ENCODE results near the gene BUB1B. TPM values are rescaled to one million over a fixed set of nuclear protein-coding genes. Genes with fewer than 3 reads are reported as not detected.

The BUB1B gene
- total RNA-seq, 1 experiment from 2014 or later: 92.9 TPM

DNA sequence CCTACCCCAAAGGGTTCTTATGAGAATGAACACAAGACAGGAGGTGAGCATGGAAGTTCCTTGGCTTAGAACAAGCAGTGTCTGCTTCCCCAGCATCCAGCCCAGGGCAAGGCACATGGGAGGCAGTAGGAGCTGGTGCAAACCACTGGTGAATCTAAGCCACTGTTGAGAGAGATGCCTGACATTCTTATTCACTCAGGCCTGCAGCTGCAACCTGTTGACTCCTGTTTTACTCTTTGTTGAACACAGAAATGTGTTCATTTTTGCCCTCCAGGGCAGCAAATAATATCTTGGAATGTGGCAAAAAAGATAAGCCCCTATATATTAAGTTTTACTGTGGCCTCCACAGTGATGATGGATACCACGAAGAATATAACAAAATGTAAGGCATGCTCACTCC, 69.1 kb downstream of the BUB1B start (continued):
- no peak for TF ChIP-seq ELF1 (IDR thresholded peaks at IDR 0.05; ENCODE audit: borderline replicate concordance, low read depth)
- TF ChIP-seq, protein P1, sequence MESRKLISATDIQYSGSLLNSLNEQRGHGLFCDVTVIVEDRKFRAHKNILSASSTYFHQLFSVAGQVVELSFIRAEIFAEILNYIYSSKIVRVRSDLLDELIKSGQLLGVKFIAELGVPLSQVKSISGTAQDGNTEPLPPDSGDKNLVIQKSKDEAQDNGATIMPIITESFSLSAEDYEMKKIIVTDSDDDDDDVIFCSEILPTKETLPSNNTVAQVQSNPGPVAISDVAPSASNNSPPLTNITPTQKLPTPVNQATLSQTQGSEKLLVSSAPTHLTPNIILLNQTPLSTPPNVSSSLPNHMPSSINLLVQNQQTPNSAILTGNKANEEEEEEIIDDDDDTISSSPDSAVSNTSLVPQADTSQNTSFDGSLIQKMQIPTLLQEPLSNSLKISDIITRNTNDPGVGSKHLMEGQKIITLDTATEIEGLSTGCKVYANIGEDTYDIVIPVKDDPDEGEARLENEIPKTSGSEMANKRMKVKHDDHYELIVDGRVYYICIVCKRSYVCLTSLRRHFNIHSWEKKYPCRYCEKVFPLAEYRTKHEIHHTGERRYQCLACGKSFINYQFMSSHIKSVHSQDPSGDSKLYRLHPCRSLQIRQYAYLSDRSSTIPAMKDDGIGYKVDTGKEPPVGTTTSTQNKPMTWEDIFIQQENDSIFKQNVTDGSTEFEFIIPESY (IDR thresholded peaks at IDR 0.05; ENCODE audit: extremely low read depth, insufficient replicate concordance, low read length): no peak
- no peak for TF ChIP-seq TCF7L2 (IDR thresholded peaks at IDR 0.05; ENCODE audit: borderline replicate concordance, extremely low read depth, insufficient read depth, insufficient read length)
- TF ChIP-seq RAD21 (IDR thresholded peaks at IDR 0.05; ENCODE audit: low read depth): no peak
- no peak for TF ChIP-seq ZFX (IDR thresholded peaks at IDR 0.05)
- no peak for TF ChIP-seq YY1 (IDR thresholded peaks at IDR 0.05; ENCODE audit: extremely low read depth, insufficient replicate concordance, low read depth, low read length)
- no peak for TF ChIP-seq EGR1 (IDR thresholded peaks at IDR 0.05; ENCODE audit: low read depth)
- no peak for TF ChIP-seq SRF (IDR thresholded peaks at IDR 0.05; ENCODE audit: low read depth)

DNA sequence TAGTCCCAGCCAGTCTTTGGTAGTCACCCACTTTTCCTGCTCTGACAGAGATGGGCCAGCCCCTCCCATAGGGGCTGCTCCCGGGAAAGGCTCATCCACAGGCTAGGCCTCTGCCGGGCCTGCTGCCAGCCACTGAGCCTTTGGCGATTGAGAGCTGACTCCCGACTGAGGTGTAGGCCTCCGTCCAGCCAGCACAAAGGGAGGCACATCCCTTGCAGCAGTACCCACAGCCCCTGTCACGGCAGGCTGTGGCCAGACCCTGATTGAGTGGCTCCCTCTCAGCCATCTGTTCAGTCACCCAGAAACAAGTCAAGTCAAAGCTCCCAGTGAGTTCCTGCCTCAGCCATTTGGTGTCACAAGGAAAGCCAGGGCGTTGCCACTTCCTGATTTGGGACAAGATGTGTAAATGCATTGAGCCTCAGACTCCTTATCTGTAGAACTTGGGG, 71.8 kb downstream of the BUB1B start:
- ChIA-PET POLR2A (no interaction called here), RAD21 (ENCODE audit: low non-redundant PET in 1 of 2, low total read pairs in 2 of 2, uncharacterized antibody in 2 of 2, unreplicated experiment in 2 of 2) (no interaction called here), CTCF (no interaction called here)
- ATAC-seq (no peak), DNase-seq (ENCODE audit: low read depth, low spot score) (no peak)
- Histone ChIP-seq H3K4me3 (replicated peaks in 1 of 2; ENCODE audit: low read depth in 1 of 2, low read length in 2 of 2) (no peak overlapping the region), H3K9me3 (ENCODE audit: control insufficient read depth in 1 of 2, insufficient read depth in 1 of 2, low read depth in 1 of 2, low read length in 2 of 2) (no peaks in the 10 kb centered on the region), H3K27me3 (ENCODE audit: insufficient read depth, low read length) (no peaks in the 10 kb centered on the region), H3K4me1 (ENCODE audit: control insufficient read depth in 1 of 2, insufficient read depth in 2 of 2, low read length in 2 of 2) (peaks cover 0 to 18% of the 10 kb centered on the region in 2 experiments; a peak in 2 of 4 replicates), H3K36me3 (ENCODE audit: control insufficient read depth in 1 of 2, insufficient read depth in 2 of 2, low read length in 2 of 2) (peaks cover 0 to 3% of the 10 kb centered on the region in 2 experiments; a peak in 1 of 4 replicates), H3K27ac (ENCODE audit: low read depth, low read length) (no peak overlapping the region), H3K79me2 (ENCODE audit: insufficient read depth, low read length) (no peaks in the 10 kb centered on the region), H2AFZ (ENCODE audit: low read depth, low read length, poor library complexity, severe bottlenecking) (no peak overlapping the region), H3K4me2 (ENCODE audit: low read length) (no peak overlapping the region), H4K20me1 (ENCODE audit: insufficient read depth) (no peaks in the 10 kb centered on the region), H3K9ac (ENCODE audit: low read length) (no peak overlapping the region), H3K9me2 (ENCODE audit: insufficient read depth) (no peaks in the 10 kb centered on the region)
- TF ChIP-seq TCF7L2 (IDR thresholded peaks at IDR 0.05; ENCODE audit: borderline replicate concordance, extremely low read depth, insufficient read depth, insufficient read length): no peak
- TF ChIP-seq, protein P1 (IDR thresholded peaks at IDR 0.05; ENCODE audit: extremely low read depth, insufficient replicate concordance, low read length): no peak
- TF ChIP-seq EZH2phosphoT487 (IDR thresholded peaks at IDR 0.05; ENCODE audit: borderline replicate concordance): no peak
- TF ChIP-seq SP1 (IDR thresholded peaks at IDR 0.05; ENCODE audit: low read depth): no peak
- TF ChIP-seq RAD21 (IDR thresholded peaks at IDR 0.05; ENCODE audit: low read depth): no peak
- TF ChIP-seq POLR2A (IDR thresholded peaks at IDR 0.05; ENCODE audit: borderline replicate concordance, extremely low read depth, insufficient read depth, insufficient read length): no peak
- TF ChIP-seq, protein P2, sequence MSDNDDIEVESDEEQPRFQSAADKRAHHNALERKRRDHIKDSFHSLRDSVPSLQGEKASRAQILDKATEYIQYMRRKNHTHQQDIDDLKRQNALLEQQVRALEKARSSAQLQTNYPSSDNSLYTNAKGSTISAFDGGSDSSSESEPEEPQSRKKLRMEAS (IDR thresholded peaks at IDR 0.05): no peak
- intact Hi-C loops (cut with micrococcal nuclease): no loop called here
- no TSS peak for BruUV-seq (replicated peaks)

Measured in HCT116 (cell line).